Measurements from ENCODE around the gene SLC25A3. TPM values are rescaled to one million over a fixed set of nuclear protein-coding genes. Genes with fewer than 3 reads are reported as not detected.

SLC25A3 gene
- total RNA-seq, 1 donor from 2014 or later: 306 TPM

Small RNAs within 50 kb of the gene (small RNA-seq; reads per million reads assigned to genes)
- 3.8 reads per million, percentile 89 among the genes with 10 or more reads in this experiment for gene SNORA53 (ENCODE audit: low replicate concordance)

Other genes starting within 250 kb of the SLC25A3 start
- gene TMPO, start 78.1 kb upstream of the SLC25A3 start, total RNA-seq: 107 TPM
- 20.7 TPM for gene IKBIP, start 51.1 kb downstream of the SLC25A3 start, total RNA-seq
- gene APAF1, start 51.6 kb downstream of the SLC25A3 start, total RNA-seq: 32.0 TPM

Measured in skin of body (tissue), 2 donors.